ENCODE results near the gene CLRN1. TPM values are rescaled to one million over a fixed set of nuclear protein-coding genes. Genes with fewer than 3 reads are reported as not detected.

The CLRN1 gene
- total RNA-seq, 4 donors from 2014 or later = not detected

DNA sequence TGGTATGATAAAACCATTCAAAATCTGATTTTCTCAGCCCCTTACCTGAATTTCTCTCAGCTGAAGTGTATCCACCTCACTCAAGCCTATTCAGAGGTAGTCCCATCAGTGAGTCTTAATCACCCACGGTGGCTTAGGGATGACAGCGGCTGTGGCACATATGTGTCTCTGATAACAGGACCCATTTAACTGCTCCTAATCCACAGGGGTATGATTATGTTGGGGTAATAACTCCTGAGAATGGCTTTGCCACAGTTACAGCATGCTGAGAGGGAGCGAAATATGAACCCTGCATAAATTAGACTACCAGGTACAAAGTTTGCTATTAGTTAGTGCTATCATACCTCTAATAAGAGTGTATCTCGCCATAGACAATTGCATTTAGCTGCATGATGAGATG lies 10.6 kb downstream of the CLRN1 start:
- no peak overlapping the region for H3K27ac ChIP-seq
- TF ChIP-seq EP300 (IDR thresholded peaks at IDR 0.05) (no peak), POLR2A (IDR thresholded peaks at IDR 0.05) (no peak)
- TF ChIP-seq, protein P1, sequence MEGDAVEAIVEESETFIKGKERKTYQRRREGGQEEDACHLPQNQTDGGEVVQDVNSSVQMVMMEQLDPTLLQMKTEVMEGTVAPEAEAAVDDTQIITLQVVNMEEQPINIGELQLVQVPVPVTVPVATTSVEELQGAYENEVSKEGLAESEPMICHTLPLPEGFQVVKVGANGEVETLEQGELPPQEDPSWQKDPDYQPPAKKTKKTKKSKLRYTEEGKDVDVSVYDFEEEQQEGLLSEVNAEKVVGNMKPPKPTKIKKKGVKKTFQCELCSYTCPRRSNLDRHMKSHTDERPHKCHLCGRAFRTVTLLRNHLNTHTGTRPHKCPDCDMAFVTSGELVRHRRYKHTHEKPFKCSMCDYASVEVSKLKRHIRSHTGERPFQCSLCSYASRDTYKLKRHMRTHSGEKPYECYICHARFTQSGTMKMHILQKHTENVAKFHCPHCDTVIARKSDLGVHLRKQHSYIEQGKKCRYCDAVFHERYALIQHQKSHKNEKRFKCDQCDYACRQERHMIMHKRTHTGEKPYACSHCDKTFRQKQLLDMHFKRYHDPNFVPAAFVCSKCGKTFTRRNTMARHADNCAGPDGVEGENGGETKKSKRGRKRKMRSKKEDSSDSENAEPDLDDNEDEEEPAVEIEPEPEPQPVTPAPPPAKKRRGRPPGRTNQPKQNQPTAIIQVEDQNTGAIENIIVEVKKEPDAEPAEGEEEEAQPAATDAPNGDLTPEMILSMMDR (IDR thresholded peaks at IDR 0.05) = no peak
- H3K4me1 ChIP-seq = no peaks in the 10 kb centered on the region
- no peaks in the 10 kb centered on the region for H3K9me3 ChIP-seq
- H3K27me3 ChIP-seq = no peaks in the 10 kb centered on the region
- WGBS, 2 donors = 93 to 94% methylated on average over 4 of the region's 4 CpGs
- no peaks in the 10 kb centered on the region for H3K36me3 ChIP-seq
- H3K4me3 ChIP-seq = no peak overlapping the region
- DNase-seq (ENCODE audit: low spot score in 2 of 2) = no peak

- no peaks in the 10 kb centered on the region for H3K9me3 ChIP-seq
- TF ChIP-seq EP300 (IDR thresholded peaks at IDR 0.05) (no peak), POLR2A (IDR thresholded peaks at IDR 0.05) (no peak)
- TF ChIP-seq, protein P1 (IDR thresholded peaks at IDR 0.05) = no peak
- WGBS, 2 donors = 73 to 89% methylated on average over 5 of the region's 5 CpGs
- no peak overlapping the region for H3K4me3 ChIP-seq
- no peaks in the 10 kb centered on the region for H3K36me3 ChIP-seq
- DNase-seq (ENCODE audit: low spot score in 2 of 2) = no peak
- no peak overlapping the region for H3K27ac ChIP-seq
- no peaks in the 10 kb centered on the region for H3K4me1 ChIP-seq
- no peaks in the 10 kb centered on the region for H3K27me3 ChIP-seq
These were observed 11.5 kb downstream of the CLRN1 start for GRCh38 chr3:150960708-150961684.

DNA sequence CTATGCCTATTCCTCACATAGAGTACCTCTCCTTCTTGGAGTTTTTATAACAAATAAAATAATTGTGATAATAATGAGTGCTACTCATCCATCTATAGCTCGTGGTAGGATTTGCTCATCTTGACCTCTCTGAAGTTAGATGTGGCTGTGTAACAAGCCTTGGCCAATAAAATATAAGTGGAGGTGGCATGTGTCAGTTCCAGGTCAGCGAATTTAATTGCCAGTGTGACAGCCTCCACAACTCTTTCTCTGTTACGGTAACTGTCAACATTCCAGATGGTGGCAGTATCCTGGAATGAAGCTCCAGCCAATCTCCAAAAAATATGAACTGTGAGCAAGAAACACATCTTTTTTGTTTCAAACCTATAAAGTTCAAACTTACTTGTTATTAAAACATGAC lies 13.8 kb downstream of the CLRN1 start:
- H3K9me3 ChIP-seq = no peaks in the 10 kb centered on the region
- no peak overlapping the region for H3K4me3 ChIP-seq
- DNase-seq (ENCODE audit: low spot score in 2 of 2) = no peak
- H3K27me3 ChIP-seq = no peaks in the 10 kb centered on the region
- TF ChIP-seq, protein P1 (IDR thresholded peaks at IDR 0.05) = no peak
- TF ChIP-seq POLR2A (IDR thresholded peaks at IDR 0.05) = no peak
- TF ChIP-seq EP300 (IDR thresholded peaks at IDR 0.05) = no peak
- no peaks in the 10 kb centered on the region for H3K36me3 ChIP-seq
- no peak overlapping the region for H3K27ac ChIP-seq
- 57 to 62% methylated on average over 3 of the region's 3 CpGs for WGBS, 2 donors
- H3K4me1 ChIP-seq = no peaks in the 10 kb centered on the region

DNA sequence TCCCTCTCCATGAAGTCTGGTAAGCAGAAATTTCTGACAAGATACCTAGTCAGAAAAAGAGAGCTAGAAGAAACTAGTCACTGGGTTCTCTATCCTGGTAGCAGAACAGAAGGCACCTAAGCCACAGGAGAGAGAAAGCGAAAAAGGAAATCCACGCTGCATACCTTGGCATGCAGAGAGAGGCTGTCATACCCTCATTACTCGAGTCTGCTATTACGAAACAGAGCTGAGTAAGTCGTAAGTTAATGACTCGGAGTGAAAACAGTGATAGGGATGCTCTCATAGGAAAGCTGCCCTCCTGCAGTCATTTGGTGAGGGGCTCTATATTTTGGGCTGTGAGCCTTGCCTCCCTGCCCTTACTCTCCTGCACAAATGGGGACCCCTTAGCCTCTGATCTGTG lies 16.2 kb downstream of the CLRN1 start:
- Histone ChIP-seq H3K9me3 (no peaks in the 10 kb centered on the region), H3K27me3 (no peaks in the 10 kb centered on the region), H3K4me1 (no peaks in the 10 kb centered on the region), H3K27ac (no peak overlapping the region), H3K4me3 (no peak overlapping the region), H3K36me3 (no peaks in the 10 kb centered on the region)
- no peak for DNase-seq (ENCODE audit: low spot score in 2 of 2)
- WGBS, 2 donors = 70 to 78% methylated on average over 6 of the region's 6 CpGs
- TF ChIP-seq POLR2A (IDR thresholded peaks at IDR 0.05) (no peak), EP300 (IDR thresholded peaks at IDR 0.05) (no peak)
- TF ChIP-seq, protein P1 (IDR thresholded peaks at IDR 0.05) = no peak

- Histone ChIP-seq H3K9me3 (peaks cover 0 to 7% (median 0%) of the 10 kb centered on the region in 4 donors), H3K4me1 (no peaks in the 10 kb centered on the region), H3K27ac (no peak overlapping the region), H3K27me3 (no peaks in the 10 kb centered on the region), H3K36me3 (no peaks in the 10 kb centered on the region), H3K4me3 (no peak overlapping the region)
- 91 to 92% methylated on average over 13 of the region's 13 CpGs for WGBS, 2 donors
- TF ChIP-seq POLR2A (IDR thresholded peaks at IDR 0.05) (no peak), EP300 (IDR thresholded peaks at IDR 0.05) (no peak)
- TF ChIP-seq, protein P1 (IDR thresholded peaks at IDR 0.05) = no peak
- no peak for DNase-seq (ENCODE audit: low spot score in 2 of 2)
These were observed 20.6 kb downstream of the CLRN1 start for GRCh38 chr3:150951923-150952322.
